ENCODE measurements around the gene RGS11. TPM values are rescaled to one million over a fixed set of nuclear protein-coding genes. Genes with fewer than 3 reads are reported as not detected.

Gene RGS11
- total RNA-seq, 2 donors from 2014 or later = 2.9 to 4.0 TPM

- H3K27me3 ChIP-seq = no peaks in the 10 kb centered on the region
- no peak overlapping the region for H3K4me3 ChIP-seq
- H3K9ac ChIP-seq (ENCODE audit: low read depth in 2 of 2, low read length in 2 of 2) = no peak overlapping the region
- H3K9me3 ChIP-seq = no peaks in the 10 kb centered on the region
- H3K4me1 ChIP-seq = peaks cover 9% of the 10 kb centered on the region
- no peak for TF ChIP-seq CTCF (IDR thresholded peaks at IDR 0.05)
- H3K36me3 ChIP-seq = no peaks in the 10 kb centered on the region
- DNase-seq = no peak
- H3K27ac ChIP-seq = no peak overlapping the region
- intact Hi-C loops (cut with DNase I) = no loop called here
These were observed 26.3 kb downstream of the RGS11 start for GRCh38 chr16:249431-249830.

- Histone ChIP-seq H3K4me1 (no peaks in the 10 kb centered on the region), H3K27me3 (no peaks in the 10 kb centered on the region), H3K27ac (no peak overlapping the region), H3K9me3 (no peaks in the 10 kb centered on the region), H3K4me3 (no peak overlapping the region), H3K9ac (ENCODE audit: low read depth in 2 of 2, low read length in 2 of 2) (no peak overlapping the region), H3K36me3 (no peaks in the 10 kb centered on the region)
- TF ChIP-seq CTCF (IDR thresholded peaks at IDR 0.05) = no peak
- intact Hi-C loops (cut with DNase I) = no loop called here
- no peak for DNase-seq
These were observed 28.7 kb downstream of the RGS11 start for GRCh38 chr16:247027-247426.

GRCh38 chr16:245105-245504, 30.6 kb downstream of the RGS11 start:
- peaks cover 2% of the 10 kb centered on the region for H3K4me1 ChIP-seq
- intact Hi-C loops (cut with DNase I) = no loop called here
- H3K9ac ChIP-seq (ENCODE audit: low read depth in 2 of 2, low read length in 2 of 2) = no peak overlapping the region
- no peak for DNase-seq
- no peaks in the 10 kb centered on the region for H3K9me3 ChIP-seq
- H3K27ac ChIP-seq = no peak overlapping the region
- no peak overlapping the region for H3K4me3 ChIP-seq
- H3K36me3 ChIP-seq = no peaks in the 10 kb centered on the region
- TF ChIP-seq CTCF (IDR thresholded peaks at IDR 0.05) = no peak
- no peaks in the 10 kb centered on the region for H3K27me3 ChIP-seq

- Histone ChIP-seq H3K9ac (ENCODE audit: low read depth in 2 of 2, low read length in 2 of 2) (no peak overlapping the region), H3K9me3 (no peaks in the 10 kb centered on the region), H3K36me3 (no peaks in the 10 kb centered on the region), H3K27me3 (no peaks in the 10 kb centered on the region), H3K4me1 (peaks cover 2% of the 10 kb centered on the region), H3K27ac (no peak overlapping the region), H3K4me3 (no peak overlapping the region)
- intact Hi-C loops (cut with DNase I) = no loop called here
- no peak for DNase-seq
- TF ChIP-seq CTCF (IDR thresholded peaks at IDR 0.05) = no peak
These were observed 32.4 kb downstream of the RGS11 start for GRCh38 chr16:243348-243747.

GRCh38 chr16:242281-242680, 33.5 kb downstream of the RGS11 start:
- Histone ChIP-seq H3K27ac (no peak overlapping the region), H3K9ac (ENCODE audit: low read depth in 2 of 2, low read length in 2 of 2) (no peak overlapping the region), H3K4me1 (peaks cover 2% of the 10 kb centered on the region), H3K27me3 (no peaks in the 10 kb centered on the region), H3K36me3 (no peaks in the 10 kb centered on the region), H3K9me3 (no peaks in the 10 kb centered on the region), H3K4me3 (no peak overlapping the region)
- no peak for DNase-seq
- intact Hi-C loops (cut with DNase I) = no loop called here
- no peak for TF ChIP-seq CTCF (IDR thresholded peaks at IDR 0.05)

GRCh38 chr16:240559-240958, 35.2 kb downstream of the RGS11 start:
- H3K27ac ChIP-seq = no peak overlapping the region
- DNase-seq = no peak
- H3K4me1 ChIP-seq = peaks cover 6% of the 10 kb centered on the region
- TF ChIP-seq CTCF (IDR thresholded peaks at IDR 0.05) = no peak
- no peaks in the 10 kb centered on the region for H3K27me3 ChIP-seq
- no peak overlapping the region for H3K4me3 ChIP-seq
- H3K9ac ChIP-seq (ENCODE audit: low read depth in 2 of 2, low read length in 2 of 2) = no peak overlapping the region
- H3K9me3 ChIP-seq = no peaks in the 10 kb centered on the region
- intact Hi-C loops (cut with DNase I) = no loop called here
- no peaks in the 10 kb centered on the region for H3K36me3 ChIP-seq
